B cell (primary cell): ENCODE measurements around the gene CCDC85C.

Source experiments
- EZH2 ChIP-seq: IDR thresholded peaks from 2 replicates; pipeline ENCODE4 v1.6.1; 2012; ENCODE audit warnings: borderline replicate concordance, low read depth, mild to moderate bottlenecking, moderate library complexity, low read length; ENCODE audit not compliant: insufficient read depth, poor library complexity, severe bottlenecking
- TF ChIP-seq, protein P1 (sequence below): fragments of 200-600 bp; IDR thresholded peaks from one replicate; pipeline ENCODE4 v1.8.0; 2022; ENCODE audit warnings: antibody characterized with exemption, mild to moderate bottlenecking

DNA sequence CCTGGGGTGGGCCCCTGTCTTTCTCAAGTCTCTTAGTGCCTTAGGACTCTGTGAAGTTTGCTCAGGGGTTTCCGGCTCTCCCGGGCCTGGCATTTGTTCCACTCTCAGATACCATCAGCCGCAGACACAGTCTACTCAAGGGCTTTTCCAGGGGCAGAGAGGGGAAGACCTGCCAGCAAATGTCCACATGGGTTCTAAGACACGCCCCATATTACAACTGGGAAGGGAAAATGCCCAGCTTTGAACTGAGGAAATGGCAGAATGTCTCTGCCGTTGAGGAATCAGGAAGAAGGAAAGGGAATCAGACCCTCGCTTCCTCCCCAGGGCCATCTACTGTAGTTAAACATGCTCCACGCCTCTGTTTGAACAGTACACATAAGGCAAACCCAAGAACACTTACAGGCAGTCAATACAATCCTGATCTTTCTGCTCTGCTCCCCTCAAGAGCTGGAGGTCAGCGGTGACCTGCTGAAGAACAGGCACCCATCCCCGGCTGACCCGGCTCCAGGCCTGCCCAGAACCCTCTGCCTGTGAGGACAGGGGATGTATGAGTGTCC lies 7.9 kb downstream of the CCDC85C start:
- TF ChIP-seq, protein P1, sequence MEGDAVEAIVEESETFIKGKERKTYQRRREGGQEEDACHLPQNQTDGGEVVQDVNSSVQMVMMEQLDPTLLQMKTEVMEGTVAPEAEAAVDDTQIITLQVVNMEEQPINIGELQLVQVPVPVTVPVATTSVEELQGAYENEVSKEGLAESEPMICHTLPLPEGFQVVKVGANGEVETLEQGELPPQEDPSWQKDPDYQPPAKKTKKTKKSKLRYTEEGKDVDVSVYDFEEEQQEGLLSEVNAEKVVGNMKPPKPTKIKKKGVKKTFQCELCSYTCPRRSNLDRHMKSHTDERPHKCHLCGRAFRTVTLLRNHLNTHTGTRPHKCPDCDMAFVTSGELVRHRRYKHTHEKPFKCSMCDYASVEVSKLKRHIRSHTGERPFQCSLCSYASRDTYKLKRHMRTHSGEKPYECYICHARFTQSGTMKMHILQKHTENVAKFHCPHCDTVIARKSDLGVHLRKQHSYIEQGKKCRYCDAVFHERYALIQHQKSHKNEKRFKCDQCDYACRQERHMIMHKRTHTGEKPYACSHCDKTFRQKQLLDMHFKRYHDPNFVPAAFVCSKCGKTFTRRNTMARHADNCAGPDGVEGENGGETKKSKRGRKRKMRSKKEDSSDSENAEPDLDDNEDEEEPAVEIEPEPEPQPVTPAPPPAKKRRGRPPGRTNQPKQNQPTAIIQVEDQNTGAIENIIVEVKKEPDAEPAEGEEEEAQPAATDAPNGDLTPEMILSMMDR, result no peak
- TF ChIP-seq EZH2, result no peak
